GM12872 (cell line): ENCODE results near the gene SLC12A8.

ENCODE experiments used
- TF ChIP-seq, protein P1 (sequence below): IDR thresholded peaks from 3 replicates; pipeline ENCODE4 v1.5.1; 2011; ENCODE audit warnings: low read depth, mild to moderate bottlenecking, low read length, moderate library complexity; ENCODE audit not compliant: insufficient read depth

The SLC12A8 gene

DNA sequence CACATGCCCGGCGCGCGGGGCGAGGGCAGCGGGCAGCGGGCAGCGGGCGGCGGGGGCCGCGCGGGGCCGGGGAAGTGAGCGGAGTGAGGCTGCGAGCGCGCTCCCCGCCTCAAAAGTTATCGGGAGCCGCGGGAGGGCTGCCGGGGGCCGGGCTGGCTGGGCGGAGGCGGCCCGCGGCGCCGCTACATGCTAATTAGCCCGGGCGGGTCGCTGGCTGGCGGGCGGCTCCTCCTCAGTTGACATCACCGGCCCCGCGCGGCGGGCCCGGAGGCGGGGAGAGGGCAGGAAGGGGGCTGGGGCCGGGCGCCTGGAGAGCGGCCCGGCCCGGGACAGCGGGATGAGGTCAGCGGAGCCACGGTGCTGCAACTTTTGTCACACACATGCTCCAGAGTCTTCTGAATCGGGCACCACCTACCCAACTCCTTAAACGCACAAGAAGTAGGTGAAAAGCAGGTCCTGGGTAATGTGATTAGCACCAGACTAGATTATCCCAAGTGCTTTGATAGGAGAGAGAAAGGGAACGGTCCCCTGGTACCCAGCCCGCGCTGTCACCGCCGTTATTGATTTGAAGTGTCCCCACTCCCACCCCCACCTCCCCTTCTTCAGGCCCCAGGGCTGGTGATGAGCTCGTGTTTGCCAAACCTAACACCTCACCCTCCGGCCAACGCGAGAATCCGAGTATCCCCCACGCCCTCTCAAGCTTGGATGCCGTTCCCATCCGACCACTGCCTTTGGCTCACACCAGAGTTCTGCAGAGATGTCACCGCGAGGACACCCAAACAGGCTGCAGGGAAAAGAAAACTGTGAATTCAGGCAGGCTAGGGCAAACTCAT, 156.4 kb downstream of the SLC12A8 start, which contains the start of gene HEG1:
Gene HEG1 (minus strand): TSS at position 85 of the 833 bp plus-strand sequence. CDS start 107 bp downstream, outside the sequence.
- TF ChIP-seq, protein P1, sequence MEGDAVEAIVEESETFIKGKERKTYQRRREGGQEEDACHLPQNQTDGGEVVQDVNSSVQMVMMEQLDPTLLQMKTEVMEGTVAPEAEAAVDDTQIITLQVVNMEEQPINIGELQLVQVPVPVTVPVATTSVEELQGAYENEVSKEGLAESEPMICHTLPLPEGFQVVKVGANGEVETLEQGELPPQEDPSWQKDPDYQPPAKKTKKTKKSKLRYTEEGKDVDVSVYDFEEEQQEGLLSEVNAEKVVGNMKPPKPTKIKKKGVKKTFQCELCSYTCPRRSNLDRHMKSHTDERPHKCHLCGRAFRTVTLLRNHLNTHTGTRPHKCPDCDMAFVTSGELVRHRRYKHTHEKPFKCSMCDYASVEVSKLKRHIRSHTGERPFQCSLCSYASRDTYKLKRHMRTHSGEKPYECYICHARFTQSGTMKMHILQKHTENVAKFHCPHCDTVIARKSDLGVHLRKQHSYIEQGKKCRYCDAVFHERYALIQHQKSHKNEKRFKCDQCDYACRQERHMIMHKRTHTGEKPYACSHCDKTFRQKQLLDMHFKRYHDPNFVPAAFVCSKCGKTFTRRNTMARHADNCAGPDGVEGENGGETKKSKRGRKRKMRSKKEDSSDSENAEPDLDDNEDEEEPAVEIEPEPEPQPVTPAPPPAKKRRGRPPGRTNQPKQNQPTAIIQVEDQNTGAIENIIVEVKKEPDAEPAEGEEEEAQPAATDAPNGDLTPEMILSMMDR, result no peak

DNA sequence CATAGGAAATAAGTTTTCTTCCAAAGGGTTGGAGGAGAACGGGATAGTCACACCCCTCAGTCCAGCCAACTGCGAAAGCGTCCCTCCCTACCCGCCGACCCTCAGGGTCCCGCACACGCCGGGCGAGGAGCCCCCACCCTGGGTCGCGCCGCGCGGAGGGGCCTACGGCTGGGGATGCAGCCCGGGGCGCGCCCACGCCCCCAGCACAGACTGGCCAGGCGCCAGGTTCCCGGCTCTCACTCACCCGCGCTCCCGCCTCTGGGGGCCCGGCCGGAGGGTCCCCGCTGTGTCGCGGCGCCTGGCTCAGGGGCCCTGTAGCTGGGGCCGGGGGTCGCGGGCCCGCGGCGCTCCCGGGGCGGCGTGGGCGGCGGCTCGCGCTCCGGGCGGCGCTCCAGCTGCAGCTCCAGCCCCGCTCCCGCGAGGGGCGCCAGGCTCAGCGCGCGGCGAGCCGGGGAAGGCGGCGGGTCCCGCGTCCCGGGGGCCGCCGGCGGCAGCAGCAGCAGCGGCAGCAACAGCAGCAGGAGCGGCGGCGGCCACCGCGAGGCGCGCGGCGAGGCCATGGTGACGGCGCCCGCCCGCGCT, 157.1 kb downstream of the SLC12A8 start:
- TF ChIP-seq, protein P1, result no peak; the same call in 2 of the 3 replicates

DNA sequence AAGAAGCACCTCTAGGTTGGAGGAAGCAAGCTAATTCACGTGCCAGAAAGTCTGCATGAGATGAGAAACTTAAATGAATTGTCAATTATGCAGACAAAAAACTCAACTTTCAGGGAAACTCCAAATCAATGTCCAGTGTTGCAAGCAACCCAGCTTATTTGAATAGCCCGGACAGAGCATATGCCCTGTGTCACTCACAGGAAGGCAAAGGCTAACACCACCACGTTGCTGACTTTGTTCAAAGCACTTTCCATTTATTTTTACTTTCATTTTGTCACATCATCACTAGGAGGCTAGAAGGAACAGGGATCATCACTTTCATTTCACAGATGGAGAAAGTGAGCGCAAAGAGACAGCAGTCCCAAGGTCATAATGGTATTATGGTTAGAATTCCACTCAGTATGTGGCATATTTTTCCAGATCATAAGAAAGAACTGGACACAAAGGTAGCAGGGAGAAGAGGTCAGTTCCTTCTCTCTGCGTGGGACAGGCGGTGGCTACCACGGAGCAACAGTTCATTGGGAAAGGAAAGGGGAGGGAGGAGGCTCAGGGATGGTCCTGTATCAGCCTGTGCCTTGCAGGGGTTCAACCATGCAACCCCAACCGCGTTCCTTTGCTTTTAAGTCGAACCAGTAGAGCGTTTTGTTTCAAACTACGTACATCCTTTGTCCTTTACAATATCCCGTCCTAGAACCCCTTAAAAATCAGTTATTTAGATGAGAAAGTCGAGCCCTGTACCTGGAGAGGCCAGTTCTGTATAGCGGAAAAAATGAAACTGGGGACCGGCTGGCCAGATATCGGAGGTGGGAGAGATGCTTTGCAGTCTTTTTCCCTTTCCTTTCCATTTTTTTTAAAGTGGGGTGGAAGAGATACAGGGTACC, 157.9 kb downstream of the SLC12A8 start:
- TF ChIP-seq, protein P1, result no peak; the same call in 2 of the 3 replicates

DNA sequence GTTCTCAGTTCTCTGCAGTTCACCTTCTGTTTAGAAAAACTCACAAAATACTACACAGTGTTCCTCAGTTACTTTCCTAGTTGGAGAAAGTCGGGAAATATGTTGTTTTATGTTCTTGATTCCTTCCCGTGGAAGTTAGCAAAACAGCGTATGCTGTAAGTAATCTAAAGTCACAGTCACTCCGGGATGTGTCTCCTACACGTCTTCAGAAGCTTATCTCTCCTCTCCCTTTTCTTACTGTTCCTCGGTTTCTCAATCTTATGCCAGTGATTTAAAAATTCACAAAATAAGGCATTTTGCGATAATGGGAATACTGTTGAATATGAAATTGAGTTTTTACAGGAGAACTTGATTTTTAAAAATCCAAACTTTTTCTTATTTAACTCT, 158.5 kb downstream of the SLC12A8 start:
- TF ChIP-seq, protein P1, result no peak

DNA sequence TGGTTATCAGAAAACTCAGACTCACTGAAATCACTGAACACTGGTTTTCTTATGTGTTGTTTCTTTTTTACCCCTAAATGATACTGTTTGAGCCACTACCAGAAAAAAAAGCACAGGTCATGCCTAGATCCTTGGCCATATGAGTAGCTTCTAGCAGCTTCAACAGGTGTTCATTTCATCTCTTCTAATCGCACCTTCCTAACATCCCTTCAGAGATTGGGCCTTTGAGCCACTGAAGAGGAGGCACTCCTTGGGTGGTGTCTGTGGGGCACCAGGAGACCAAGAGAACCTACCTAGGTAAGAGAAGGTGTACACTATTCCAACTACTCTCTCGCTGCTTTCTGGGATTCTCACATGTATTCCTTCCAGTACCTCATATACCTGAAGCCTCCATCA, 159.2 kb downstream of the SLC12A8 start:
- TF ChIP-seq, protein P1, result no peak

DNA sequence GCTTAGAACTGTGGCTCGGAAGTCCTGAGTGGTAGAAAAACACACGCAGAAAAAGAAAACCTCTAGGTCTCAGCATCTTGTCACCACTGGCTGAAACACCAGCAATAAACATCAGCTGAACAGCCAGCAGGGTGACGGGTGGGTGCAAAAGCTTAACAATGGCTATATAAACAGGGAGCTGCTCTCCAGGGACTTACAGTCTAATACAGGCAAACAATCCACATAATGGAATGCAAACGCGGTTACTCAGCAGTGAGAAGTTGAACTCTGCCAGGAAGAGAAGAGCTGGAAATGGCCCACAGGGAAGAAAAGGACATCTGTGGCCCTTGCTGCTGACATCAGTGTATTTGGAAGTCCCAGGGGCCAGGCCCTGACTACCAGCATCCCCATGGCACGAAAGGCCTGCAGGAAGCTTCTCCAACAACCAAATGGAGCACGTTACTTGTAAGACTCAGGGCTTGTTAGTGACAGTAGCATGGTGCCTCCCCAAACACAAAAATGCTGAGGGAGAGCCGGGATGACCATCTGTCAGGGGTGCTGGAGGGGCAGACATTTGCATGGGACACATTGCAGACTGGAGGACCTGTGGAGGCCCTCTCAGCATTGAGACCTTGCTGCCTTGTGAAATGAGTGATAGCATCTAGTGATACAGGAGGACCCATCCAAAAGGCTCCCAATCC, 159.8 kb downstream of the SLC12A8 start:
- TF ChIP-seq, protein P1, result no peak
